ENCODE data around the gene RPL22L1.

Gene RPL22L1

DNA sequence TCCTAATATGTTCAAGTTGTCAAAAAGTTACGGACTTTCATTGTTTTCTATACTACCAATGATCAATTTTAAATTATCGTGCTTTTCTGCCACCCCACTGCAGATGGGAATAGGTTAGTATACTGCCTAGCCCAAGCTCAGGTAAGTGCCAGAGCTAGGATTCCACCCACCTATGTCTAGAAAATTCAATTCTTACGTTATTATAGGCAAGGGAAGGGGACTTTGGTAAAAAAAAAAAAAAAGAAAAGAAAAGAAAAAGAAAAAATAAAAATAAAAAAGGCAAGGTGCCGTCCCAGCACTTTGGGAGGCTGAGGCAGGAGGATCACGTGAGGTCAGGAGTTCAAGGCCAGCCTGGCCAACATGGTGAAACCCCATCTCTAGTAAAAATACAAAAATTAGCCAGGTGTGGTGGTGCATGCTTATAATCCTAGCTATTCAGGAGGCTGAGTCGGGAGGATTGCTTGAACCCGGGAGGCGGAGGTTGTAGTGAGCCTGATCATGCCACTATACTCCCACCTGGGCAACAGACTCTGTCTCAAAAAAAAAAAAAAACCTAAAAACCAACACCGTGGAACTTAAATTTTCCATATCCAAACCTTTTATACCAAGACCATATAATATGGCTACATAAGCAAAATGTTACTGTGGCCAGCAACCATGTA is 1.3 kb downstream of the RPL22L1 start:
- TF ChIP-seq, protein P1, sequence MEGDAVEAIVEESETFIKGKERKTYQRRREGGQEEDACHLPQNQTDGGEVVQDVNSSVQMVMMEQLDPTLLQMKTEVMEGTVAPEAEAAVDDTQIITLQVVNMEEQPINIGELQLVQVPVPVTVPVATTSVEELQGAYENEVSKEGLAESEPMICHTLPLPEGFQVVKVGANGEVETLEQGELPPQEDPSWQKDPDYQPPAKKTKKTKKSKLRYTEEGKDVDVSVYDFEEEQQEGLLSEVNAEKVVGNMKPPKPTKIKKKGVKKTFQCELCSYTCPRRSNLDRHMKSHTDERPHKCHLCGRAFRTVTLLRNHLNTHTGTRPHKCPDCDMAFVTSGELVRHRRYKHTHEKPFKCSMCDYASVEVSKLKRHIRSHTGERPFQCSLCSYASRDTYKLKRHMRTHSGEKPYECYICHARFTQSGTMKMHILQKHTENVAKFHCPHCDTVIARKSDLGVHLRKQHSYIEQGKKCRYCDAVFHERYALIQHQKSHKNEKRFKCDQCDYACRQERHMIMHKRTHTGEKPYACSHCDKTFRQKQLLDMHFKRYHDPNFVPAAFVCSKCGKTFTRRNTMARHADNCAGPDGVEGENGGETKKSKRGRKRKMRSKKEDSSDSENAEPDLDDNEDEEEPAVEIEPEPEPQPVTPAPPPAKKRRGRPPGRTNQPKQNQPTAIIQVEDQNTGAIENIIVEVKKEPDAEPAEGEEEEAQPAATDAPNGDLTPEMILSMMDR (IDR thresholded peaks at IDR 0.05; ENCODE audit: low read depth, low read length): no peak
- DNase-seq (ENCODE audit: extremely low read depth, low read depth): no peak

GRCh38 chr3:170867143-170867937 is 2.7 kb downstream of the RPL22L1 start:
- no peak for DNase-seq (ENCODE audit: extremely low read depth, low read depth)
- TF ChIP-seq, protein P1 (IDR thresholded peaks at IDR 0.05; ENCODE audit: low read depth, low read length): no peak

GRCh38 chr3:170866499-170866898 is 3.5 kb downstream of the RPL22L1 start:
- no peak for DNase-seq (ENCODE audit: extremely low read depth, low read depth)
- TF ChIP-seq, protein P1 (IDR thresholded peaks at IDR 0.05; ENCODE audit: low read depth, low read length): no peak

DNA sequence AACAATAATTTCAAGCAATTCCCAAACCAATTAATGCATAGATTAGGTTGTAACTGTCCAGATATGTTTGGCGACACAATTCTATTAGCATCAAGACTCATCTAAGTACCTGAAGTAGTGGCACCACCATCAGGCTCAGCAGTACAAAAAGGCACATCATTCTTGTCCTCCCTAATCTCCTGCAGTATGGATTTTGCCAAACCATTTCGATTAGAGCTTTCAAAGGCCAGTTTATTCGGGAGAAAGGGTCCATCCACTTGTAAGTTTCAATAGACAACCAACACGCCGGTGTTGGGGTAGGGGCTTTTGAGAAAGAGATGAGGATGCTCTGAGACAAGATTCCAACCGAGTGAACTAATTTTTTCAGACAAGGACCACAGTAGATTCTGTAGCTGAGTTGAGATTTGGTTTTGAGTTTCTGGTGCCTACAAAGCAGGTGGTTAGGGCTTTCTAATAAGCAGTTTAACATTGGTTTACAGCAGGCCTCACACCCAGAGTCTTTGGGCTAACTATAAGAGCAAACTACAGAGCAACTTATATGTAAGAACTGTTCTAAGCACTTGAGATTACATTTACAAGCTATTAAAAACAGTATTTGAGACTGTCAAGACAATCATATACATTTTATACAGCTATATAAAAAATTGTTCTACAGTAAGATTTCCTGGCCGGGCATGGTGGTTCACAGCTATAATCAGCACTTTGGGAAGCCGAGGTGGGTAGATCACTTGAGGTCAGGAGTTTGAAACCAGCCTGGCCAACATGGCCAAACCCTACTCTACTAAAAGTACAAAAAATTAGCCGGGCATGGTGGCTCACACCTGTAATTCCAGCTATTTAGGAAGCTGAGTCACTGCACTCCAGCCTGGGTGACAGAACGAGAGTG is 4.5 kb downstream of the RPL22L1 start:
- TF ChIP-seq, protein P1 (IDR thresholded peaks at IDR 0.05; ENCODE audit: low read depth, low read length): no peak
- no peak for DNase-seq (ENCODE audit: extremely low read depth, low read depth)

- TF ChIP-seq, protein P1 (IDR thresholded peaks at IDR 0.05; ENCODE audit: low read depth, low read length): no peak
- no peak for DNase-seq (ENCODE audit: extremely low read depth, low read depth)
Measured at GRCh38 chr3:170864525-170865208, 5.3 kb downstream of the RPL22L1 start.

DNA sequence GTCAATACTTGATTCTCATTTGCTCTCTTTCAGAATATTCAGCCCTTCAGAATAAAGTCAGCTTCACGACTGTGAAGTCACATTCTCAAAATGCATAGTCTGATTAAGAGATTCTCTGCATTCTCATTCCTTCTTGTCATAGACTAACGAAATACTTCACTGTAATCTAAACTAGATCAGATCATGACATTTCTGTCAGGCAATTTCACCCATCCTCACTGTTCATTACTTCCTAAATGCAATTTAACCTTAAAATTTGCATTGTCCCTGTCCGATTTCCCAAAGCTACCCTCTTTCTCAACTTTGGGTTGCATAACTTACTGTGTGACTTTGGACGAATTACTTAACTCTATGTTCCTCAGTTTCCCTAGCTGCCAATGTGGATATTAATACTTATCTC is 6.2 kb downstream of the RPL22L1 start:
- DNase-seq (ENCODE audit: extremely low read depth, low read depth): no peak
- TF ChIP-seq, protein P1 (IDR thresholded peaks at IDR 0.05; ENCODE audit: low read depth, low read length): no peak
